HEK293T (cell line): Measurements from ENCODE around the gene PHF20.
"Not testable (repeated sequence)": the region's sequence is repeated elsewhere in the genome, so short reads cannot be mapped to it uniquely, and the experiment has no call there.

Source experiments
- CTCF ChIA-PET: fragments of 350-600 bp; formaldehyde crosslinking; extraction: SDS; loops from one replicate; lab custom pipeline; 2021; ENCODE audit warnings: antibody characterized with exemption, inconsistent platforms; lab: Yijun Ruan, JAX
- POLR2A ChIA-PET: fragments of 350-600 bp; formaldehyde crosslinking; extraction: SDS; loops from one replicate; lab custom pipeline; 2020; ENCODE audit warnings: antibody characterized with exemption, inconsistent platforms; lab: Yijun Ruan, JAX
- DNase-seq: peaks from one replicate; pipeline ENCODE4 v3.0.0; 2012; ENCODE audit warnings: mixed read lengths; ENCODE audit errors: extremely low spot score
- ARNT ChIP-seq: fragments of 450-650 bp; IDR thresholded peaks from 2 replicates; pipeline ENCODE4 v1.6.1; 2017; ENCODE audit warnings: mild to moderate bottlenecking
- BHLHE40 ChIP-seq: fragments of 450-650 bp; IDR thresholded peaks from 2 replicates; pipeline ENCODE4 v1.6.1; 2016; ENCODE audit warnings: mild to moderate bottlenecking, moderate library complexity, borderline replicate concordance
- CTBP1 ChIP-seq: fragments of 450-650 bp; IDR thresholded peaks from 2 replicates; pipeline ENCODE4 v1.6.1; 2016; ENCODE audit warnings: borderline replicate concordance
- ELF4 ChIP-seq: fragments of 450-650 bp; IDR thresholded peaks from 2 replicates; pipeline ENCODE4 v1.6.1; 2017; ENCODE audit warnings: antibody characterized with exemption
- FOXA1 ChIP-seq: fragments of 450-650 bp; IDR thresholded peaks from 2 replicates; pipeline ENCODE4 v1.6.1; 2016; ENCODE audit warnings: mild to moderate bottlenecking
- FOXK2 ChIP-seq: fragments of 450-650 bp; IDR thresholded peaks from 2 replicates; pipeline ENCODE4 v1.6.1; 2016; ENCODE audit warnings: mild to moderate bottlenecking
- FOXM1 ChIP-seq: fragments of 450-650 bp; IDR thresholded peaks from 2 replicates; pipeline ENCODE4 v1.6.1; 2017; ENCODE audit warnings: mild to moderate bottlenecking, borderline replicate concordance
- HDGF ChIP-seq: fragments of 450-650 bp; IDR thresholded peaks from 2 replicates; pipeline ENCODE4 v1.6.1; 2017; ENCODE audit warnings: antibody characterized with exemption, borderline replicate concordance
- L3MBTL2 ChIP-seq: fragments of 450-650 bp; conservative IDR thresholded peaks from 2 replicates; pipeline ENCODE4 v1.6.1; 2016; ENCODE audit warnings: mild to moderate bottlenecking
- LEF1 ChIP-seq: fragments of 450-650 bp; IDR thresholded peaks from 2 replicates; pipeline ENCODE4 v1.6.1; 2017; ENCODE audit warnings: mild to moderate bottlenecking, borderline replicate concordance
- NFRKB ChIP-seq: fragments of 450-650 bp; IDR thresholded peaks from 2 replicates; pipeline ENCODE4 v1.6.1; 2016; ENCODE audit warnings: mild to moderate bottlenecking, moderate library complexity
- PKNOX1 ChIP-seq: fragments of 450-650 bp; IDR thresholded peaks from 2 replicates; pipeline ENCODE4 v1.6.1; 2016
- SP1 ChIP-seq: fragments of 450-650 bp; IDR thresholded peaks from 2 replicates; pipeline ENCODE4 v1.6.1; 2017
- SUZ12 ChIP-seq: fragments of 450-650 bp; IDR thresholded peaks from 2 replicates; pipeline ENCODE4 v1.6.1; 2016; ENCODE audit warnings: mild to moderate bottlenecking
- TARDBP ChIP-seq: fragments of 450-650 bp; IDR thresholded peaks from 2 replicates; pipeline ENCODE4 v1.6.1; 2016
- ZNF384 ChIP-seq: fragments of 450-650 bp; IDR thresholded peaks from 2 replicates; pipeline ENCODE4 v1.6.1; 2016

PHF20 gene

GRCh38 chr20:35950093-35950492, 178.3 kb downstream of the PHF20 start:
- TF ChIP-seq NFRKB (no peak), FOXA1 (no peak), FOXK2 (no peak), HDGF (no peak)
- ChIA-PET POLR2A (no interaction called here), CTCF (no interaction called here)
- DNase-seq, result no peak

- POLR2A ChIA-PET, result interaction anchor here (0.5 to 2.2 kb wide), 4 partner anchors 10 to 209 kb away, joined by 3 to 16 read pairs (median 6); no protein-coding TSS in a partner anchor
- DNase-seq, CTCF ChIA-PET: not testable (repeated sequence)
These were observed 180.3 kb downstream of the PHF20 start for GRCh38 chr20:35952080-35952479.

GRCh38 chr20:35952480-35953386, 180.9 kb downstream of the PHF20 start:
- TF ChIP-seq PKNOX1, result no peak
- TF ChIP-seq BHLHE40, result no peak
- TF ChIP-seq TARDBP, result no peak
- no peak for TF ChIP-seq CTBP1
- TF ChIP-seq HDGF, result no peak
- no peak for TF ChIP-seq FOXK2
- TF ChIP-seq ARNT, result no peak
- no peak for TF ChIP-seq ELF4
- TF ChIP-seq ZNF384, result no peak
- TF ChIP-seq FOXA1, result no peak
- no peak for TF ChIP-seq LEF1
- TF ChIP-seq NFRKB, result no peak
- TF ChIP-seq L3MBTL2, result no peak
- no peak for TF ChIP-seq FOXM1
- no peak for TF ChIP-seq SUZ12
- CTCF ChIA-PET, result no interaction called here
- POLR2A ChIA-PET, result interaction anchor here (0.5 to 2.4 kb wide), 16 partner anchors 7 to 337 kb away, joined by 3 to 16 read pairs (median 4); partner anchors contain the start of genes RBM39 and SPAG4
- DNase-seq, result no peak

- peak; percentile 45 for DNase-seq
- TF ChIP-seq ZNF384 (no peak), FOXK2 (no peak), PKNOX1 (no peak), BHLHE40 (no peak), CTBP1 (no peak), LEF1 (no peak)
- POLR2A ChIA-PET, result interaction anchor here (0.6 to 2.6 kb wide), 40 partner anchors 8 to 1244 kb away, joined by 3 to 16 read pairs (median 4); partner anchors contain the start of genes AAR2, RBM39 and SPAG4
- CTCF ChIA-PET, result interaction anchor here (0.6 to 2.3 kb wide), 21 partner anchors 11 to 334 kb away, joined by 3 to 18 read pairs (median 4); partner anchors contain the start of genes CNBD2 and PHF20
These were observed 181.8 kb downstream of the PHF20 start for GRCh38 chr20:35953387-35954199.

- peak; percentile 86 for TF ChIP-seq CTBP1
- TF ChIP-seq PKNOX1, result peak; percentile 47; the same call in 1 of the 2 replicates
- no peak for TF ChIP-seq SP1
- TF ChIP-seq ELF4, result peak; percentile 81
- TF ChIP-seq L3MBTL2, result peak; percentile 71
- CTCF ChIA-PET, result interaction anchor here (0.6 to 2.3 kb wide), 22 partner anchors 10 to 335 kb away, joined by 3 to 18 read pairs (median 4); partner anchors contain the start of genes CNBD2 and PHF20
- peak; percentile 95 for DNase-seq
- POLR2A ChIA-PET, result interaction anchor here (0.6 to 2.6 kb wide), 42 partner anchors 8 to 1245 kb away, joined by 3 to 16 read pairs (median 4); partner anchors contain the start of genes AAR2, RBM39 and SPAG4
These were observed 182.5 kb downstream of the PHF20 start, which contains the start of gene SCAND1 for GRCh38 chr20:35954200-35954906. TSS of gene SCAND1 (minus strand) at chr20:35954502. CDS start at chr20:35954284, 218 bp downstream.
